GM21723 (cell line): ENCODE data around the gene ERC1.
"Not testable (repeated sequence)": the region's sequence is repeated elsewhere in the genome, so short reads cannot be mapped to it uniquely, and the experiment has no call there.

ENCODE experiments used
- ATAC-seq: cut with Tn5 transposase; IDR thresholded peaks from one replicate; pipeline ENCODE4 v1.9.1; 2021; ENCODE audit warnings: mild to moderate bottlenecking, moderate library complexity; ENCODE audit not compliant: unreplicated experiment

ERC1 gene

DNA sequence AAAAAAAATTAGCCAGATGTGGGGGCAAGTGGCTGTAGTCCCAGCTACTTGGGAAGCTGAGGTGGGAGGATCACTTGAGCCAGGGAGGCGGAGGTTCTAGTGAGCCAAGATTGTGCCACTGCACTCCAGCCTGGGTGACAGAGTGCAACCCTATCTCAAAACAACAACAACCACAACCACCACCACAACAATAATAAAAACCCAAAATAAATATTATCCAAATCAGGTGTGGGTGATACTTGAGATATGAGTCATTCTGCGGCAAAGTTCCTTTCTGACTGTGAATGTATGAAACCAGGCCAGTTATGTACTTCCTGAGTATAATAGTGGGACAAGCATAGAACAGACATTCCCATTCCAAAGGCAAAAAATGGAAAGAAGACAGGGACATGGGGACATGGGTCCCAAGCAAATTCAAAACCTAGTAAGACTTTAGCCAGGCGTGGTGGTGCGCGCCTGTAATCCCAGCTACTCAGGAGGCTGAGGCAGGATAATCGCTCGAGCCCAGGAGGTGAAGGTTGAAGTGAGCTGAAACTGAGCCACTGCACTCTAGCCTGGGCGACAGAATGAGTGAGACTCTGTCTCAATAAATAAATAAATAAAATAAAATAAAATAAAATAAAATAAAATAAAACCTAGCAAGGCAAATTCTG is 9.7 kb upstream of the ERC1 start:
- no peak for ATAC-seq

DNA sequence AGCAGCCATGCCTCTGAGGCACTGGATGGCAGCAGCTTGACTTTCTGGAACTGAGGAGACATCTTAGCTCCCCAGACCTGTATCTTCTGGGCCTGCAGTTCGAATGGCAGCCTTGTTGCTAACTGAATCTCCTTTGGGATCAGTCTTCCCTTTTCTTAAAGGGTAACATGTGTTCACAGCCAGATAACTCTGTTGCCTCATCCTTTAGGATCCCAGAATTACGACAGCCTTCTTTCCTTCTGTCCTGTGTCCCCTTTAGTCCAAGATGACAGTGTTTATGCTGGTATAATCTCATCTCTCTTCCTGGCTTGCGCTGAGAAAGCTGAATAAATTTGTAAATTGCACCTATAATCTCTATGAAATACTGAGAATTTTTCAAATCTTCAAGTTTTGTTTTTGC is 9.1 kb upstream of the ERC1 start:
- ATAC-seq, result no peak

DNA sequence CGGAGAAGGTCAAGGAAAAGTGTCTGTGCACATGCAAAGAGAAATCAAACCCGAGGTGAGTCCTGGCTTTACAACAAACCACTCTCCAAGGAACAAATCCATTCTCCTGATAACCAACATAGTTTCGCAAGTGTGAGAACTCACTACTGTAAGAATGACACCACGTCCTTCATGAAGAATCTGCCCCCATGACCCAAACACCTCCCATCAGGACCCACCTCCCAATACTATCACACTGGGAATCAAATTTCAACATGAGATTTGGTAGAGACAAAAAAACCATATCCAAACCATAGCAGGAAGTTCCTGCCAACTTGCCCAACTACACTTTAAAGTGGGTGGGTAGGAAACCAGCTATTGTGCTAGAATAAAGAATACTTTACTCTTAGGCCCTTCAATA is 2.4 kb upstream of the ERC1 start:
- no peak for ATAC-seq

DNA sequence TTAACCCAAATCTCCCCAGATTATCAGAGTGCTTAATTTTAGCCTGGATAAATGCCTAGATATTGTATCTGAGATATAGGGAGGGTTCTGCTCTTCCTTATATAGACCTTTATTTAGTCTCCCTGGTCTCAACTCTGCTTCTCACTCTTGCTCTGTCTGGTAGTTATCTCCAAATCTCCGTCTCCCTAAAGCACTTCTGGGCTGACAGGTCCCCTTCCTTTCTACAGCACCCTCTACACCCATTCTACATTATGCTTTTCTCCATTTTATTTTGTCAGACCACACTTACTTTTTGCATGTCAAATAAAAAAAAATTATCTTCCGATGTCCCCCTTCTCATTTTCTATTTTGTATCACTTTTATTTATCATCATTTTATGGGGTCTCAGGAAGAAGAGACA is 2.0 kb upstream of the ERC1 start:
- ATAC-seq, result no peak

DNA sequence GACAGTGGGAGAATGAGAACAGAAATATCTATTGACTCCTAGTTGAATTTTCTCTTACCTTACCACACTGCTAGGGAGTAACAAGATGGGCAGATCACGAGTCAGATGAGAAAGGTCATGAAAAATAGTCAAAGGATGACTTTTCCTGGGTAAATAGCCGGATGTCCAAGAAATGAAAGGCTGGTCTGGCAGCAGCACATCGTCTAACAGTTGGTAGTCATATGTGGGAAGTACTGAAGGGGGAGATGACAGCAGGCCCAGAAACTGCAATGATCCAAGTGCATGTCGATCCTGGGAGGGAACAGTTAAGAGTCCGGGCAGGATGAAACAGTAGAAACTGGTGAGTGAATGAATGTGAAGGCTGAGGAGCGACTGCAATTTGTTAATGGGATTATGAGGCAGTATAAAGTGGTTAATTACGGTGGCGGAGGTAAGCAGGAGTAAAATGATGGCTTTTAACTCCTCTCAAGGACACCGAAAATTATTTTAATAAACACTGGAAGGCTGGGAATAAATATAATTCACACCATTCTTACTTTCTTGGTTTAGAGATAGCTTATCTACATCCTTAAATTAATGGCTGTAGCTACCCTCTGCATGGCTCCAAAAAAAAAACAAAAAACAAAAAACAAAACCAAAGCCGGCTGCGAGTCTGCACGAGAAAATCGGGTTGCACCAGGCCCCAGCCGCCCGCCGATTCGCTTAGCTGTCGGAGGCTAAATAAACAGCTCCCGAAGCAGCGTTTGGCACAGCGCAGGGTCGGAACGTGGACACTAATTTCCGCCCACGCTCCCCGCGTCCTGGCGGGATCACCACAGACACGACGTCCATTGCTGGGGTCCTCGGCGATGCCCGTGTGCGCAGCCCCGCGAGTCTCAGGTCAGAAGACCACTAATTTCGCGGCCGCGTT is 1.0 kb upstream of the ERC1 start:
- peak; percentile 30 for ATAC-seq

DNA sequence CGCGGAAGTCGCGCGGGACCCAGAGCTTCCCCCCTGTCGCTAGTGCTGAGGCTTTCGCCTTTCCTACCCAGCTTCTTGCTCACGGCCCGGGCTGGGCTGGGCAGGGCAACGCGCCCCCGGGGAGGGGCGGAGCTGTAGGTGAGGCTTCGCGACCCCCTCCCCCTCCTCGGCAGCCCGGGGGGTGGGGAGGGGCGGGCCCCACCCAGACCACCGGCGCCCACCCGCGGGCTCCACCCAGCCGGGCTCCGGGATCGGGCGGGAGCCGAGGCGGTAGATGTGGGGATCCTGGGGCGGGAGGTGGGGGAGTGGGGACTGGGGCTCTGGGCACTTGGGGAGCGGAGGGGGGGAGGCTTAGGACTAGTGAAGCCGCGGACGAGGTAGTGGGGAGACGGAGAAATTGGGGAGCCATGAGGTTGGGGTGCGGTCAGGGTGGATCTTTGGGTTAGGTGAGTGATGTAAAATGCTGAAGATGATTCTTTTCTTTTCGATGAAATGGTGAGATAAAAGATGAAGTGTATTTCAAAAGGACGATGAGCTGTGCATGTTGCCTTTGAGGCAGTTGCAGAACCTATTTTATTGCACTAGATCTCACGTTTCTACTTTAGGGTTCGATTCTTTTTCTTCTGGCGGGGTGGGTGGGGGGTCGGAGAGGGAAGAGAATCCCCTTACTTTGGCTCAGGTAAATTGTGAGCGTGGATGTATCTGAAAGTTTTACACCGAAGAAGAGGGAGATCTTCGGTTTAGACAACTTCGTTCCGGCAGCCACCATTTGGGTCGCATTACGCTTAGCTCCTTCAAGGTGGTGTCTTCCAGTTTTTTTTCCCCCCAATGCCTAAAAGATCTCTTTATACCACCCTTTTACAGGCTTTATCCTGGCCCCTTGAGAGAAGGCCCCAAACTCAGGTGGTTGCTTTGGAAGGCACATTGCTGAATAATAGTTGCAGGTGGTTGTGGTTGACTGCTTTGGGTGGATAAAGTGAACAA is 619 bp downstream of the ERC1 start:
- ATAC-seq, result no peak

DNA sequence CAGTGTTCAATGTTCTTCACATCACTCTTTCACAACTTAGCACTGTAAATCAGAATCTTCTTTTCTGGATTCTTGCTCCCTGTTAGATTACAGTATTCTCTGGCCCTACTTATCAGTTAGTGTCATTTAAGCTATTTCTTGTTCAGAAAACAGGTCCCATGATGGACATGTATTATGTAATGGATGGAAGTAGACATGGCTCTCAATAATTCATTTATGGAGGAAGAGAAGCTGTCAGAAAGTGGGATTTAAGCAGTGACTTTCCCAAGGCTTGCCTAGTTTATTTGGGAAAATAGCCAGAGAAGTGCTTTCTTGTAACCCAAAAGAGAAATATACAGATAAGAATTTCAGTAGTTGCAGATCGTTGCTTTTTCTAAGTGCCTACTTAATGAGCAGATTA is 1.6 kb downstream of the ERC1 start:
- ATAC-seq, result no peak

DNA sequence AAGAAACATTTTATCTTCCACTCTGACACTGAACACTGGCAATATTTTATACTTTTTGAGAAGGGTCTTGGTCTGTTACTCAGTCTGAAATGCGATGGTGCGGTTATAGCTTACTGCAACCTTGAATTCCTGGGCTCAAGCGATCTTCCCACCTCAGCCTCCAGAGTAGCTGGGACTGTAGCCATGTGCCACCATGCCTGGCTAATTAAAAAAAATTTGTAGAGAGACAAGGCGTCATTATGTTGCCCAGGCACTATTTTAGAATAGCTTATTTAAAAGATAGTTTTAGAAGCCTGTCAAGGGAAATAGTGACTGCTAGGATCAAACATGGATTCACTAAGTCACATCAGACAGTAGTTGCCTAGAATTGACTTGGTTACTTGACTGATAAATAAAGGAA is 5.9 kb downstream of the ERC1 start:
- no peak for ATAC-seq

DNA sequence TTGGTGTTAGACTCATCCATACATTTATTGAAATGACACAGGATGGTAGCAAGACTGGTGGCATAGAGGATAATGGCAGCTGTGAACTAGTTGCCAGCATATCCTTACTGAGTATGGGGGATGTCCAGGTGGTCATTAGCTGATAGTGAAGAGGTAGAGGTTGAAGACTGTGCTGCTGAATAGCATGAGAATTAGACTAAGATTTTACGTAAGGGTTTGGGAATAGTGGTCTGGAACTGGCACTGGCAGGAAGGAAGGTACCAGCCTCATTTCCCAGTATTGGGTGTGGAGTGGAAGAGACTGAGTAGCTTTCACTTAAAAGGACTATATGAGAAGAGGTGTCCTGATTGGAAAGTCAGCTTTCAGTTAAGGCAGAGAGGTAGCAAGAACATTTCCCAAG is 6.5 kb downstream of the ERC1 start:
- ATAC-seq, result no peak

DNA sequence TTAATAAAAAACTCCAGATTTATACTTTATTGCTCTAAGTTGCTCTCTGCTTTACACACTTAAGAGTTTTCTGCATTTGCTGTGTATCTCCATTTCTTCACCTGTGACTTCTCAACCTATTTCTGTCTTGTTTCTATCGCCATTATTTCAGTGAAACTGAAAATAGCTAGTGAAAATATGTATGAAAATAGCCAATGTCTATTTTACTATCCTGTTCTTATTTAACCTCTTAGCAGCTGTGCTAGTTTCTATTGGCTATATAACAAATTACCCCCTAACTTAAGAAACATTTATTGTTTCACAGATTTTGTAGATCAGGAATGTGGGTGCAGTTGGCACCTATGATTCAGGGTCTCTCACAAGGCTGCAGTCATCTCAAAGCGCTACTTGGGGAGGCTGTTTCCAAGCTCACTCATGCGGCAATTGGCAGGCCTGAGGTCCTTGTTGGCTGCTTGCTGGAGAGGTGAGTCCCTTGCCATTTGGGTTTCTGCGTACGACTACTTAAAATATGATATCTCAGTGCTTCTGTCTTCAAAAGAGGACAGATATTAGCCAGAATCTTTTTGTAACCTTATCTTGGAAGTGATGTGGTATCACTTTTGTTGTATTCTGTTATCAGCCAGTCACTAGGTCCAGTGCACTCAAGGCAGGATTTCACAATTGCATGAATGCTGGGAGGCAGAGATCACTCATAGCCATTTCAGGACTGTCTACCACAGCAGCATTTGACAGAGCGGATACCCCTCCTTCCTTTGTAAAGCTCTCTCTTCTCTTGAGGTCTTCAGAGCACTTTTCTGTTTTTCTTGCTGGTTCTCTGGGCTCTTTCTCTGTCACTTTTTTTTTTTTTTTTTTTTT is 7.2 kb downstream of the ERC1 start:
- ATAC-seq, result peak; percentile 57

DNA sequence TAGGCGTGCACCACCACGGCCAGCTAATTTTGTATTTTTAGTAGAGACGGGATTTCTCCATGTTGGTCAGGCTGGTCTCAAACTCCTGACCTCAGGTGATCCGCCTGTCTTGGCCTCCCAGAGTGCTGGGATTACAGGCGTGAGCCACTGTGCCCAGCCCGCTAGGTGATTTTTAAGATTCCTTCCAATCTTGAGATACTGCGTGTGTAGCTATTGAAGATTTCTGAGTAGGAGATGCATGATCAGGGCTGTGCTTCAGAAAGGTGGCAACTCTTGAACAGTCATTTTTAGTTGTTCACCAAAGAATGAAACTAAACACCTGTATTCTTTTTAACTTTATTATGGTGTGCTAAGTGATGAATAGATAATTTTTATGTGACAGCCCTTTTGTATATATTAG is 8.7 kb downstream of the ERC1 start:
- not testable (repeated sequence) for ATAC-seq

DNA sequence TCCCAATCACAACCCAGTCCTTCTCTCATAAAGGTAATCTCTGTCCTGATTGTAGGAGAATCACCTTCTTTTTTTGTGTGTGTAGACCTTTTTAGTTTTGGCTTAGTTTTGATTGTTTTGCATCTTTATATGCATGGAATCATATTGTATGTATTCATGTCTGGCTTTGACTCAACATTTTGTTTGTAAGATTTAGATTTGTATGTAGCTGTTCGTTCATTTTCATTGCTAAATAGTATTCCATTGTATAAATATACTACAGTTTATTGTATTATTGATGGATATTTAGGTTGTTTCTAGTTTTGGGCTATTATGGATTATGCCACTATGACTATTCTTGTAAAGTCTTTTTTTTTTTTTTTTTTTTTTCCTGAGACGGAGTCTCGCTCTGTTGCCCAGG is 10.5 kb downstream of the ERC1 start:
- ATAC-seq, result no peak

DNA sequence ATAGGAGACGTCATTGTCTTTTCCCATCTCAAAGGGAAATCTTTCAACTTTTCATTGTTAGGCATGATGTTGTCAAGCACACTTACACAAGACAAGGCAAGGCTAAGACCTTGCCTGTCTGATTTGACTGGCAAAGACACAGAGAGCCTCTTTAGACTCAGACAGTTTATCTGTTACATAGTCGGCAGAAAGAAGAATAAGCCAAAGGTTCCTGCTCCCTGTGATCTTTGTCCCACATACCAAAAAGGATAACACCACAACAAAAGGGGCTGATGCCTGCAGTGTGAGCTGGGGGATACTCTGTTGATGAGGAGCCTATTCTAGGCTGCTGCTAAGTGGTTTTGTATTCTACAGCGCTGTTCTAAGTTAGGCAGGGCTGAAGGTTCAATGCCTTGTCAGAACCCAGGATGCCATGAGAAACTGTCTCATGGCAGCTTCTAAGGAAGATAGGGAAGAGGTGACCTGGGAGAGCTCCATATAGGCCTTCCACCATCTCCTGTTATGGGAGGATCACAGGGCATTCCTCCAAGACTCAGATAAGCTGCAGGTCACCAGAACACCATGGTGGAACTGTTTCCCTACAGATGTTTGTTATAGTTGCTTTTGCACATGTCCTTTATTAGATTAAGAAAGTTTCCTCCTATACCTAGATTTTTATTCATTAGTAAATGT is 12.7 kb downstream of the ERC1 start:
- no peak for ATAC-seq

DNA sequence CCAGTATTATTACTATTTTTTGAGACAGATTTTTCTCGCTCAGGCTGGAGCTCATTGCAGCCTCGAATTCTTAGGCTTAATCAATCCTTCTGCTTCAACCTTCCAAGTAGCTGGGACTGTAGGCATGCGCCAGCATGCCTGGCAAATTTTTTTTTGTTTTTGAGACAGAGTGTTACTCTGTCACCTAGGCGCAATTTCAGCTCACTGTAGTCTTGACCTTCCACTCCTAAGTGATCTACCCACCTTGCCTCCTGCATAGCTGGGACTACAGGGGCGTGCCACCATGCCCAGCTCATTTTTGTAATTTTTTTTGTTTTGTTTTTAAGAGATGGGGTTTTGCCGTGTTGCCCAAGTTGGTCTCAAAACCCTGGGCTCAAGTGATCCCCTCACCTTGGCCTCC is 15.2 kb downstream of the ERC1 start:
- no peak for ATAC-seq

DNA sequence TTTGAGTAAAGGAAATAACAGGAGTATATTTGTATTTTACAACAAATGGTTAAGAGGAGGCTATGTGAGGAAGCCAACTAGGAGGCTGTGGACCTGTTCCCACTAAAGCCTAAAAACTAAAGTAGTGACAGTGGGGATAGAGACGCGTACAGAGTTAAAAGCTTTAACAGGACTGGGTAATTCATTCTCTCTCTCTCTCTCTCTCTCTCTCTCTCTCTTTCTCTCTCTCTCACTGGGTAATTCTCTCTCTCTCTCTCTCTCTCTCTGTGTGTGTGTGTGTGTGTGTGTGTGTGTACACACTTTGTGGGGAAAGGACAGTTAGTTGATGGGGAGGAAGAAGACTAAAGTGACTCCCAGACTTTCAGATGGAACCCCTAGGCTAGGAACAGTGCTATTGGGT is 16.3 kb downstream of the ERC1 start:
- ATAC-seq, result no peak

DNA sequence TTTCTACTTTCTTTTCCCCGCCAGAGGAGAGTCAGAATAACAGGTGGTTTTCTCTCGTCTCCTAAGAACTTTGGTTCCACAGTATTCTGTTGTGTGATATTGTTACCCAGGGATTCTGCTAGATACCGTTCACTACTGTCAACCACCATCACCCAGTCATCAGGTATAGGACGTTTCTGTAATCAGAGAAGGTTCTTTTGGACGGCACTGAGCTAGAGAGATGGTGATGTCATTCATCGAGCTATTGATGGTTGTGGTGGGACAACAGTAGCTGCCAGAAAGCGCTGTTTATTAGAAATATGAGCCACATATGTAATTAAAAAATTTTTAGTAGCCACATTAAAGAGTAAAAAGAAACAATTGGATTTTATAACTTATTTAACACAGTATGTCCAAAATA is 17.0 kb downstream of the ERC1 start:
- ATAC-seq, result no peak

DNA sequence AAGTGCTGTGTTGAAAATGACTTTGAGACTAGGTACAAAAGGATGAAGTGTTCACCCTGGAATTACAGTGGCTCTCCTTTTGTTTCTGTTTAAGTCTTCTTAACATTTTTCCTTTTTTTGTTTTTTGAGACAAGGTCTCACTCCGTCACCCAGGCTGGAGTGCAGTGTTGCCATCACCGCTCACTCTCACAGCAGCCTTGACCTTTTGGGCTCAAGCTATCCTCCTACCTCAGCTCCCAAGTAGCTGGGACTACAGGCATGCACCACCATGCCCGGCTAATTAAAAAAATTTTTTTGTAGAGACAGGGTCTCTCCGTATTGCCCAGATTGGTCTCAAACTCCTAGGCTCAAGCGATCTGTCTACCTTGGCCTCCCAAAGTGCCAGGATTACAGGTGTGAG is 20.1 kb downstream of the ERC1 start:
- ATAC-seq, result no peak

DNA sequence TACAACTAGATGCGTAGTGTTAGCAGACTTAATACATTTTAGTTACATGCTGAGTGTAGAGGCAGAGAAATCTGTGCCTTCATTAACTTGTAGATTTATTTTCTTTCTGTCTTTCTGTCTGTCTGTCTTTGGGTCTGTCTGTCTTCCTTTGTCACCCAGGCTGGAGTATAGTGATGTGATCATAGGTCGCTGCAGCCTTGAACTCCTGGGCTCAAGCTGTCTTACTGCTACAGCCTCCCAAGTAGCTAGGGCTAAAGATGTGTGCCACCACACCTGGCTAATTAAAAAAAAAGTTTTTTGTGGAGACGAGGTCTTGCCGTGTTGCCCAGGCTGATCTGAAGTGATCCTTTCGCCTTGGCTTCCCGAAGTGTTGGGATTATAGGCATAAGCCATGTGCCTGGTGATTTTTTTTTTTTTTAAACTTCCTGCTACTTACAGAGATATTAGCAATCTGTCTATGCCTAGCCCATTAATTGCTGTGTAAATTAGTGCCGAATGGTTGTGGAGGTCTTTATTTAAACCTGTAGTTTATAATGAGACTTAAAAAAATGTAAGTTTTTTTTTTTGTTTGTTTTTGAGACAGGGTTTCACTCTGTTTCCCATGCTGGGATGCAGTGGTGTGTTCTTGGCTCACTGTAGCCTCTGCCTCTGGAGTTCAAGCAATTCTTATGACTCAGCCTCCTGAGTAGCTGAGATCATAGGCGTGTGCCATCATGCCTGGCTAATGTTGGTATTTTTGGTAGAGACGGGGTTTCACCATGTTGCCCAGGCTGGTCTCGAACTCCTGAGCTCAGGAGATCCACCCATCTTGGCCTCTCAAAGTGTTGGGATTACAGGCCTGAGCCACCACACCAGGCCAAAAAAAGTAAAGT is 22.8 kb downstream of the ERC1 start:
- no peak for ATAC-seq

DNA sequence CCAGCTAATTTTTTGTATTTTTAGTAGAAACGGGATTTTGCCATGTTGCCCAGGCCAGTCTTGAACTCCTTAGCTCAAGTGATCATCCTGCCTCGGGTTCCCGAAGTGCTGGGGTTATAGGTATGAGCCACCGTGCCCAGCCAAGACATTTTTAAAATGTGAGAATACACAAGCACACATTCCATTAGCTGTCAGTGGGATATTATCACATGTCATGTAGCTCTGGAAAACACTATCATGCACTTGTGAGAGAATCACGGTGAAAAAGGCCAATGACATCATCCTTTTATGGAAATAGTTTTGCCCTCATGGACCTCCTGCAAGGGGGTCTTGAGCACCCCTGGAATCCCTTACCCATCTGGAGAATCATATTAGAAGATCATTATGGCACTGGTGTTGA is 28.3 kb downstream of the ERC1 start:
- no peak for ATAC-seq
